Stomach (tissue), 4 donors: ENCODE results near the gene RNF121.

ENCODE experiments used
- CTCF ChIP-seq, 7 experiments: fragments of 450-650 bp in 4 of 7; fragments of 200-600 bp in 3 of 7; sonication (generic) in 3 of 7; IDR thresholded peaks; one replicate each; pipeline ENCODE4 v1.5.1; 2016 to 2019; ENCODE audit warnings: antibody characterized with exemption in 7 of 7, control low read depth in 2 of 7, mild to moderate bottlenecking in 1 of 7
- EP300 ChIP-seq: sonication (generic); formaldehyde crosslinking; IDR thresholded peaks from one replicate; pipeline ENCODE4 v1.6.1; 2017; ENCODE audit warnings: antibody characterized with exemption
- POLR2A ChIP-seq, 4 donors: fragments of 450-650 bp; IDR thresholded peaks; one replicate each; pipeline ENCODE4 v1.6.1; 2016; ENCODE audit warnings: antibody characterized with exemption in 4 of 4, control low read depth in 2 of 4, mild to moderate bottlenecking in 1 of 4, moderate library complexity in 1 of 4
- POLR2AphosphoS5 ChIP-seq, 3 donors: sonication (generic); formaldehyde crosslinking; IDR thresholded peaks; one replicate each; pipeline ENCODE4 v1.6.1; 2016; ENCODE audit warnings: antibody characterized with exemption in 3 of 3

GRCh38 chr11:71935338-71935925, 6.6 kb downstream of the RNF121 start:
- TF ChIP-seq CTCF (IDR thresholded peaks at IDR 0.05) (no peak), POLR2A (IDR thresholded peaks at IDR 0.05) (no peak), POLR2AphosphoS5 (IDR thresholded peaks at IDR 0.05) (no peak), EP300 (no peak)
